Head of caudate nucleus (tissue), 42 donors: Measurements from ENCODE around the gene DDX52.
"Not testable (repeated sequence)": the region's sequence is repeated elsewhere in the genome, so short reads cannot be mapped to it uniquely, and the experiment has no call there.

Experiments
- DNase-seq, 42 donors: peaks; one replicate each; pipeline versions ENCODE4 v3.0.0 to v3.0.0-alpha.2; 2020 to 2021; ENCODE audit warnings: mixed read lengths in 7 of 42
- intact Hi-C: fragments of 100-400 bp; cut with DNase I; formaldehyde crosslinking; loops from one replicate; pipeline ENCODE4 v1.15.0; 2022

Gene DDX52

DNA sequence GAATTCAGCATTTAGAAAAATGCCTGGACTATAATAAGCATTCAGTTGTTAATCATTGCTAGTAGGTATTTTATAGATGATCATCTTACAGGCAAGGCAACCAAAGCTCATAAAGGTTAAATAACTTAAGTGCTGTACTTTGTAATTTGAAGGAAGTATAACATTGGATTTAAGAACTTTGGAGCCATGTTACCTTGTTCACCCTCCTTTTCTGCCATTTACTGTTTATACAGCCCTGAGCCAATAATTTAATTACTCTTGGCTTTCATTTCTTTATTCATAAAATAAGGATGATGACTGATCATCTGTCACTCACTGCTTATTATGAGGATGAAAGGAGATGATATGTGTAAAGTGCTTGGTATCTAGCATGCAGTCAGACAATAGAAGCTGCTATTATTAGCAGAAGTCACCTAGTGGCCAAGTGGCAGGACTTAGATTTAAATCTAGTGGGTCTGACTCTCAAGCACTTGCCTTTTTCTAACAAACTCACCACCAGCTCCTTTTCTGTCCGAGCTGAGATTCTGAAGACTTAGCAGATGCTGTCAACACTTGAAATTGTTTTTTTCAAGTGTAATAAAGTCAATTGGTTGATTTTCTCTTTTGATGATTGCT is 18.3 kb upstream of the DDX52 start:
- no peak for DNase-seq
- intact Hi-C loops: no loop called here

DNA sequence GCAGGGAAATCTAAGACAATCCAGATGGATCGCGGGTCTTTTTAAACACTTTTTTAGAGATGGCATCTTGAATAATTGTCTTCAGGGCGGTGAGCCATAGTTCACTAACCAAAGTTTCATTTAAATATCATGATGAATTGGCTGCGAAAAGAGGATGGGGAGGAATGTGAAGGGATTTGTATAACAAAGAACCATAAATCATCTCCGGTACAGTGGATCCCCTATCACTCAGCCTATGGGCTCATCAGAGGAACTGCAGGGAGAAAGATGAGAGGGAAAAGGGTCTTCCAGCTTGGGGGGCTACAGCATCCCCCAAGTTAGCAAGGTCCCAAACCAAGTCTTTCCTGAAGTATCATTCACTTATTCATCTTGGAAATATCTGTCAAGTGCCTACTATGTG is 16.7 kb upstream of the DDX52 start:
- no peak for DNase-seq
- intact Hi-C loops: no loop called here

DNA sequence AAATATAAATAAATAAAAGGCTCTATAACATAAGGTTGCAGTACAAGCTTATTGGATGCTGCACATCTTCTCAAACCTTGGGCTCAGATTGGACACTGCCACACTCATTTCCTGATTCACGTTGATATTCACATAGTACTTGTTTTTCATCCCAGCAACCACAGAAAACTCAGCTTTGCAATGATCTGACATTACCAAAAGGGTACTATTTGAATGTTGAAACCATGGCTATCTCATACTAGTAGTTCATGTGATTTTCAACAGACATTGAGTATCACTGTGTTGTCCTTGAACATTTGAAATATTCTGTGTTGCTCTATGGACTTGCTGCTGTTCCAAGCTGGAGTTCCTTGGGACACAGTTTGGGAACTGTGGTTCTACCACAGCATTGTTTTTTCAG is 14.0 kb upstream of the DDX52 start:
- intact Hi-C loops: no loop called here
- DNase-seq: no peak

DNA sequence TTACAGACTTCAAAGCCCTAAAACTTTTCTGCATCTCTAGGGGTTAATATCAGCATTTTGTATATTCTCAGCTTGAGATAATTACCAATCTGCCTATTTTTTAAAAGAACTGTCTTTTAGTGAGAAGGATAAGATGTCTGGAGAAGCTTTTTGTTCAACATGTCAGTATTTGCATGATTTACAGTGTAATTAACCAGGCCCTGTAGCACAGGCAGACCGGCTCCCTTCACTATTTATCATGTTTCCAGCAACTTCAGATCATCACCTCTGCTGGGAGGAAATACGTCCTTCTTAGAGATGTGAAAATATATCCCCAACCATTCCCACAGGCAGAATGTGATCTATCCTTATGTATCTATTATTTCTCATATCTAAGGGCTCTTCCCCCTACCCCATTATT is 8.6 kb upstream of the DDX52 start:
- no peak for DNase-seq
- intact Hi-C loops: no loop called here

DNA sequence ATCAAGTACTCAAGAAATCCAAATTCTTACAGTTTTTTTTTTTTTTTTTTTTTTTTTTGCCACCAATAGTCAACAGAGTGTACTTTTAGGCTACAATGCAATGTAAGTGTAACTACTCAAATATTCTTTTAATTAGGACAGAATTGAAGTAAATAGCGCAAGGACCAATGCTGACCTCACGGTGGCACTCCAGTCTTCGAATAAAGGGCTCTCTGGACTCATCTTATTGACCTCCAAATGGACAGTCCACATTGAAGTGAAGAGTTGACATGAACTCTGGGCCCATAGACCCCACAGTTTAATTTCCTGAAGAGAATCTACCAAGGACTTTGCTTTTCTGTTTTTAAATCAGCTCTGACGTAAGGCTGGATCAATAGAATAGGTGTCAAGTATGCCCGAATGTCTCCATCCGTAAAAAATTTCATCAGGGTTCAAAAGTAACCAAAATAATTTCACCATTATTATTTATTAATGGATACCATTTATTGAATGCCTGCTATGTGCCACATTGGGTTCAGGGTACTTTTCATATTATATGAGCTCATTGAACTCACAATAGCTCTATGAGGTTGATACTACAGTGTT is 7.3 kb upstream of the DDX52 start:
- intact Hi-C loops: no loop called here

DNA sequence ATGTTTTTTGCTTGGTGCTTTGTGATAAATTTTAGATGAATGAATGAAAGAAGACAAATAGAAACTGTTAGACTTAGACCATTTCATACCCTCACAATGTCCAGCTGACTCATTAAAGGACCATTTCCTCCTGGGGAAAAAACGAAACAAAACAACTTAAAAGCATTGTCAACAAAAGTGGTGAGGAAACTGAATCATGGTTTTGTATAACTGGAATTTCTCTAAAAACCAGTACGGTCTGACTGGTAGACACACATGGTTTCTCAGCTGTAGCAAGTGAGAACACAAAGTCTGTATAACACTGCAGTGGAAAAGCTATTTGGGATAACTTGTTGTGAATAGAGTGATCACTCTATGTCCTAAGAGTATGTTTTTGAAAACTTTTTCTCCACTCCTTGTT is 5.3 kb upstream of the DDX52 start:
- intact Hi-C loops: no loop called here

More for the DNA sequence above, 7.3 kb upstream of the DDX52 start:
- DNase-seq: peak in 18 of 42 donors; percentile 8 to 61 (median 26)

DNA sequence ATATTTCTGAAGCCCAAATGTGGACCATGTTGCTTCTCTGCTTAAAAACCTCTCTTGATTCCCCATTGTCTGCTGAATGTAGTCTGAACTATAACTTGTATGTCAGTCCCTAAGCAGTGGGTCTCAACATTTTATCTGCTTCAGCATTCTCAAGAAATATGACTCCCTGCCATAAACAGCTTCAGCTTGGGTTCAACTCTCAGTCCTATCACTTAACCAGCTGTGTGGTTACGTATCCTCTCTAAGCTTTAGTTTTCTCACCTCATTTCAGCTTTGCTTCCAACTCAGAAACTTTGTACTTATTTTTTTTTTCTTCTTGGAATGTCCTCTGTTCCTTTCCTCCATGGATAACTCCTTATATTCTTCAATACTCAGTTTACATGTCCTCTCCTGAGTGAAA is 4.6 kb upstream of the DDX52 start:
- no peak for DNase-seq
- intact Hi-C loops: no loop called here

More for the DNA sequence above, 5.3 kb upstream of the DDX52 start:
- DNase-seq: no peak

DNA sequence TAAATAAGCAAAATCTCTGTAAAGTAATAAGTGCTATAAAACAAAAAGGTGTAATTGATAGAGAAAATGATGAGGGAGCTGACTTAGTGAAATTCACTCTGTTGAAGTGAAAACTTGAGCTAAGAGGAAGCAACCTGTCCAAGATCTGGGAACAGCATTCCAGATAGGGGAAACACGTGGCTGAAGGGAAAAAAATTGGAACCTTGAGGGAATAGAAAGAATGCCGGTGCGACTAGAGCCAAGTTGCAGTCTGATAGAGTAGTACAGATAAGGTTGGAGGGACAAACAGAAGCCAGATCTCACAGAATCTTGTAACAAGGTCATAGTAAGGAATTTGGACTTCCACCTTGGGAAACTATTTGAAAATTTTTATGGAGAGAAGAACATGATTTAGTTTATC is 623 bp upstream of the DDX52 start:
- no peak for DNase-seq
- intact Hi-C loops: no loop called here

DNA sequence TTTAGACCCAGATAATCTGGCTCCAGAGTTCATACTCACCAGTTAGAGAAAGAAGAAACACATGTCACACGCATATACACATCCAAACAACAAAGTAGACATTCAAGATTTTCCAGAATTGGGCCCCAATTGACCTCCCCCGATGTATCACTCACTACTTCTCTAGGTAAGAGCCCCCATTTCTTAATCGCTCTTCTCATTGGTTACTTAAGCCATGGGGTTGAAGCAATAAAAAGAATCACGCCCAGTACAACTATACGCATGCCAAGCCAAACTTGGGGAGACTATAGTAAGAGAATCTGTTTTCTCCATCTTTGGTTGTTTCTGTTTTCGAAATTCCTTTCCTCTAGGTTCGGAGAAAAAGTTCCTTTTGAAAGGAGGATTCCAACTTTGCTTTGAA is 565 bp downstream of the DDX52 start:
- peak in 1 of 42 donors; percentile 3 for DNase-seq
- intact Hi-C loops: no loop called here

DNA sequence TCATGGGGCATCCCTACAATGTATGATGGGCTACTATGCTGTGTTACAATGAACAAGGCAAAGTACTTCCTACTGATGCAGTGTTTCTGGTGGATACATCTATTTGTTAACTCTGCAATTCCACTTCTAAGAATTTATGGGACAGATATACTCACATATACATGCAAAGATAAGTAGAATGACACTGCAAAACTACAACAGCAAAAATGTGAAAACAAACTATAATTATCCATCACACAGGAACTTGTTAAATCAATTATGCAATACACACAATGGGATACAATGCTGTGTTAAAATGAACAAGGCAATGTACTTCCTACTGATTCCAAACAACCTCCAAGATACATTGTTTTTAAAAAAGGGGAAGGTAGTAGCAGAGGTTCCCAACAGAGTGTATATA is 3.2 kb downstream of the DDX52 start:
- no peak for DNase-seq
- intact Hi-C loops: no loop called here

DNA sequence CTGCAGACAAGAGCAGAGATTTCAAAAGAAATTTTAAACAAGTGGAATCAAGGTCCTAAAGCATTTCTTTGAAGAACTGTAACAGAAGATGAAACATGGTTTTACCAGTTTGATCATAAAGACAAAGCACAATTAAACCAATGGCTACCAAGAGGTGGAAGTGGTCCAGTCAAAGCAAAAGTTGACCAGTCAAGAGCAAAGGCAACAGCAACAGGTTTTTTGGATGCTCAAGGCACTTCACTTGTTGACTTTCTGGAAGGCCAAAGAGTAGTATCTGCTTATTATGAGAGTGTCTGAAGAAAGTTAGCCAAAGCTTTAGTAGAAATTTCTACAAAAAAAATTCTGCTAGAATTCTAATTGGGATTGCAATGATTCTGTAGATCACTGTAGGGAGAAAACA is 5.3 kb downstream of the DDX52 start:
- no peak for DNase-seq
- intact Hi-C loops: no loop called here

DNA sequence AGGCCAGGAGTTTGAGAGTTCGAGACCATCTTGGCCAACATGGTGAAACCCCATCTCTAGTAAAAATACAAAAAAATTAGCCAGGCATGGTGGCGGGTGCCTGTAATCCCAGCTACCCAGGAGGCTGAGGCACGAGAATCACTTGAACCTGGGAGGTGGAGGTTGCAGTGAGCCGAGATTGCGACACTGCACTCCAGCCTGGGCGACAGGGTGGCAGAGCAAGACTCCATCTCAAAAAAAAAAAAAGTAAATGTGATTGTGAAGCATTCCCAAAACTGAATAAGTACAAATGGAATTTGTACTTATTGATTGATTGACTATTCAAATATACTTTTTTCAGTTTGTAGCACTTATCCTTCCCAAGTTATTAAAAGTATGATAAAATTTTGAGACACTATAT is 26.8 kb downstream of the DDX52 start:
- intact Hi-C loops, DNase-seq: not testable (repeated sequence)

DNA sequence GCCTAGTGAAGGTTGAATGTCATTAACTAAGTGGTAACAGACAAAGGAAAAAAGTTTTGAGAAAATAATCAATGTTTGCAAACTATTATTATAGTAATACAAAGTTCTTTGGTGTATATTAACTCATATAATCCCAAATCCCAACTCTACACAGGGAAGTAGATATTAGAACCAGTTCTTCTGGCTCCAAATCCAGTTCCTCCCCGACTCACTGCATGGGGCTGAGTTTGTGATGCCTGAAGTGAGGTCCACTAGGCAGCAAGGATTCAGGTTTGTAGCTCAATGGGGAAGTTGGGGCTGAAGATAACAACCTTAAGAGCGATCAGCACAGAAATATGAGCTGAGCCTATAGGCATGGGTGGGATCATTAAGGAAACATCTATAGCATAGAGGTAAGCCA is 28.4 kb downstream of the DDX52 start:
- intact Hi-C loops: loop anchor here (5.0 kb wide), 1 partner anchor 123 kb away; no protein-coding TSS in a partner anchor

DNA sequence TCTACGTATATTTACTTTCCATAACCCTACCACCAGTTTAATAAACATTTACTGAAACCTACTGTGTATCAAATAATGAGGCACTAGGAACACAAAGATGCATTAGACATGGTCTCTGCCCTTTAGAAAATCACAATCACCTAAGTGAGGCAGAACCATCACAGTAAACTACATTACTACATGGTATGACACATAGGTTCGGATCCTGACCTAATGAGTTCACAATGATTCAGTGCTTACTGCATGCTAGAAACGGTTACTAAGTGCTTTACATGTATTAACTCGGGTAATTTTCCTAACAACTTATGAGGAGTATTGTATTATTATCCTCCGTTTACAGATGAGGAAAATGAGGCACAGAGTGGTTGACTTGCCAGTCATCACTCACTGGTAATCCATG is 28.9 kb downstream of the DDX52 start:
- no peak for DNase-seq
- intact Hi-C loops: loop anchor here (5.0 kb wide), 1 partner anchor 122 kb away; no protein-coding TSS in a partner anchor

More for the DNA sequence above, 28.4 kb downstream of the DDX52 start:
- no peak for DNase-seq

DNA sequence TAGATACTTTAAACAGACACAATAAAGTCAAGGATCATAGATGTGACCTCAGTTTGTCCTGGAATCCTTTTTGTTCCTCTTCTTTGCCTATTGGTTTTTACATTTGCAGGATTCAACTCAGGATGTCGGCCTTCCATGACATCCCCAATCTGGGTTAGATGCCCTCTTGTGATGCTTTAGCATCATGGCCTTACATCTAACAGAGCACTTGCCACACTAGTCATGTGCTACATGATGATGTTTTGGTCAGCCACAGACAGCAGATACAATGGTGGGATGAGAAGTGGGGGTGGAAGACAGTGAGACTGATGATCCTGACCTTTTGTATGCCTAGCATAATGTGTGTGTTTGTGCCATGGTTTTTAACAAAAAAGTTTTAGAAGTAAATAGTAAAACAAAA is 32.3 kb downstream of the DDX52 start:
- intact Hi-C loops: loop anchor here (5.0 kb wide), 1 partner anchor 119 kb away; no protein-coding TSS in a partner anchor
- no peak for DNase-seq

DNA sequence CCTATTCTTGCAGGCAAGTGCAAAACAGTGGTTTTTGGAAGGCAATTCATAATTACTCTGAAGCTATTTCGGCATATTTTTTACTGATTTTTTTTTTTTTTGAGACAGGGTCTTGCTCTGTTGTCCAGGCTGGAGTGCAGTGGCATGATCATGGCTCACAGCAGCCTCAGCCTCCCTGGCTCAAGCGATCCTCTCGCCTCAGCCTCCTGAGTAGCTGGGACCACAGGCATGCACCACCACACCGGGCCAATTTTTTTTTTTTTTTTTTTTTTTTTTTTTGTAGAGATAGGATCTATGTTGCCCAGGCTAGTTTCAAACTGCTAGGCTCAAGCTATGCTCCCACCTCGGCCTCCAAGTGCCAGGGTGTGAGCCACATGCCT is 33.2 kb downstream of the DDX52 start:
- not testable (repeated sequence) for DNase-seq
- intact Hi-C loops: loop anchor here (5.0 kb wide), 1 partner anchor 118 kb away; no protein-coding TSS in a partner anchor

DNA sequence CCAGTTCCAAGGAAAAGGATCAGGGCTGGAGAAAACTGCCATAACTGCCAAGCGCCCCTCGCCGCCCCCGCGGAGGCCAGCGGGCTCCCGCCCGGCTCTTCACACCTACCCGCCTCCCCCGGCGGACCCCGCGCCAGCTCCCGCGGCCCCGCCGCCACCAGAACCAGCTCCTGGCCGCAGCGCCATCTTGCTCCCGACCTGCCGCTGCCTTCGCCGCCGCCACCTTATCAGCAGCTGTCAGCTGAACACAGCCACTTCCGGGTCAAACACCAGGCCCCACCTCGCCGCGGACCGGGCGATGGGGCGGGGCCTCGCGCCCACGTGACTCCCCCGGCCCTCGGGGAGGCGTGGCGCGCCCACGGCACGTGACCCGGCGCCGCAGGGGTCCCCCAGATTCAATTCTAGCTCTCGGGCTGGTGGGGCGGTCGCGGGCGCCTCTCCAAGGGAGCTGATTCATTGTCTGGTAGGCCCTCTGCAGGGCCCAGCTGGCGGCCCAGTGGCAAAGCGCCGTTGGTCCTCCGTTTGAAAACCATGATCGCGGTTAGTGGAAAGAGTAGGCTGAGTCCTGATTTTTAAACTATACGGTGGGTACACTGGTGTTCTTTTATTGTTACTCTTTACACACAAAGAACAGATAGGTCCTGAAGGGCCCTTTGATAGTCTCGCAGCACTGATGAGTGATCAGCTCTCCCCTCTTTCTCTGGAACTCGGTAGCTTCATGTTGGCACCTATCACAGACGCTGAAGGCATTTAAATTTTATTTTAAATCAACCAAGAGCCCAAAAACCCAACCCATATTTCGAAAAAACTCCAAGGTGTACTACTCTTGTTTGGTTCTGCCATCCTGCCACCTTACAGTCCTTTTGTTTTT is 33.8 kb downstream of the DDX52 start, which contains the start of gene SYNRG:
TSS of gene SYNRG (minus strand) at position 249 of the 871 bp plus-strand sequence. CDS start at position 186, 63 bp downstream.
- intact Hi-C loops: loop anchor here (2.0 to 5.0 kb wide), 2 partner anchors 117 to 1009 kb away; partner anchors contain the start of gene MRM1
- peak; percentile 94 to 99 (median 97) for DNase-seq

DNA sequence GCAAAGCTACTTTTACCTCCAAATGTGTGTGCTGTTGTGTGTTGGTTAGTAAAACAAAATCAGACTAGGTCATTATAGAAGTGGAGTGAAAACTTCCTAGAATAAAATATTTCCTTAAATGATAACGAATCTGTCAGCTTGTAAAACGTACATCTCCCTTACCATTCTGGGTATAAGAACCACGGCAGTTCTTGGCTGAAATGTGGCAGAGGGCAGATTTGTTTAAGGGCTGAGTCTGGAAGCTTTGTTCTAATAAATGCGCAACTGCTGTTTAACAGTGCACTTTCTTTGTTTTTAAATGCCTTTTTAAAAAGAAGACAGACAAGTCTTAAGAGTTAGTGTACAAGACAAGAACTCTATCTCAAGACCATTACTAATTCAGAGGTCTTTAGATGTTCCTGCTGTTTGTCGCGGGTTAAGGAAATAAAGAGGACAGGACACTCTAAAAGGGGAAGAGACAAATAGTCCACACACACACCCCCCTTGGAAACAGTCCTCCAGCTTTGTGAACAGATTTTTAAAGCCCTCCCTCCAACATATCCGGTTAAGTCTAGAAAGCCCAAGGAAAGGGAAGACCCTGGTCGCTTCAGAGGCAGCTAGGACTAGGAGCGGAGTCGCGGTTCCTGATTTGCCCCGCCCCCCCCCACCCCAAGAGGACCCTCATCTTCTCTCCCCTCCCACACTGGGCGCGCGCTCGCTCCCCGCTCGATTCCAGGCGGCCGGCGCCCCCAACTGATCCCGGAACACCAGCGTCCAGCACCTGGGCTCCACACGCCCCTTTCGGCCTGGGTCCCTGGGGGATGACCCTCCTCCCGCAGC is 34.7 kb downstream of the DDX52 start:
- intact Hi-C loops: loop anchor here (2.0 kb wide), 1 partner anchor 1008 kb away; the partner anchor contains the start of gene MRM1
- peak in 9 of 42 donors; percentile 9 to 64 (median 17) for DNase-seq
